ENCODE data around the gene F13A1. TPM values are rescaled to one million over a fixed set of nuclear protein-coding genes. Genes with fewer than 3 reads are reported as not detected.

Gene F13A1
- total and polyA plus RNA-seq, 8 donors, result 6.9 to 74.7 (median 35.9) TPM

- H3K9me3 ChIP-seq, result peaks cover 0 to 5% (median 0%) of the 10 kb centered on the region in 4 donors
- no peak overlapping the region for H3K27ac ChIP-seq
- no peaks in the 10 kb centered on the region for H3K4me1 ChIP-seq
- peaks cover 0 to 11% (median 0%) of the 10 kb centered on the region in 3 donors for H3K27me3 ChIP-seq
- WGBS, 5 donors, result 57 to 100% (median 77%) methylated on average over 1 of the region's 1 CpG
- intact Hi-C loops (cut with DNase I; ENCODE audit: low total_unique reads), result no loop called here
- H3K36me3 ChIP-seq, result no peaks in the 10 kb centered on the region
- DNase-seq, result no peak
- TF ChIP-seq EP300 (IDR thresholded peaks at IDR 0.05), result no peak
- TF ChIP-seq POLR2AphosphoS5 (IDR thresholded peaks at IDR 0.05), result no peak
- no peak for TF ChIP-seq POLR2A (IDR thresholded peaks at IDR 0.05)
- no peak for TF ChIP-seq CTCF (IDR thresholded peaks at IDR 0.05)
- no peak overlapping the region for H3K4me3 ChIP-seq
These were observed 125.4 kb downstream of the F13A1 start for GRCh38 chr6:6195080-6195479.

- DNase-seq, result no peak
- intact Hi-C loops (cut with DNase I; ENCODE audit: low total_unique reads), result no loop called here
- Histone ChIP-seq H3K36me3 (no peaks in the 10 kb centered on the region), H3K27ac (no peak overlapping the region), H3K27me3 (peaks cover 0 to 11% (median 0%) of the 10 kb centered on the region in 3 donors), H3K9me3 (peaks cover 0 to 5% (median 0%) of the 10 kb centered on the region in 4 donors), H3K4me3 (no peak overlapping the region), H3K4me1 (no peaks in the 10 kb centered on the region)
- TF ChIP-seq EP300 (IDR thresholded peaks at IDR 0.05) (no peak), POLR2A (IDR thresholded peaks at IDR 0.05) (no peak), POLR2AphosphoS5 (IDR thresholded peaks at IDR 0.05) (no peak)
- WGBS, 5 donors, result 77 to 93% (median 82%) methylated on average over 7 of the region's 7 CpGs
These were observed 127.2 kb downstream of the F13A1 start for GRCh38 chr6:6193221-6193745.

GRCh38 chr6:6191909-6192308 is 128.6 kb downstream of the F13A1 start:
- TF ChIP-seq POLR2AphosphoS5 (IDR thresholded peaks at IDR 0.05) (no peak), EP300 (IDR thresholded peaks at IDR 0.05) (no peak), CTCF (IDR thresholded peaks at IDR 0.05) (no peak), POLR2A (IDR thresholded peaks at IDR 0.05) (no peak)
- intact Hi-C loops (cut with DNase I; ENCODE audit: low total_unique reads), result no loop called here
- H3K36me3 ChIP-seq, result no peaks in the 10 kb centered on the region
- H3K9me3 ChIP-seq, result peaks cover 0 to 5% (median 0%) of the 10 kb centered on the region in 4 donors
- H3K27me3 ChIP-seq, result peaks cover 0 to 11% (median 0%) of the 10 kb centered on the region in 3 donors
- no peak for DNase-seq
- WGBS, 5 donors, result 69 to 91% (median 76%) methylated on average over 1 of the region's 1 CpG
- no peak overlapping the region for H3K4me3 ChIP-seq
- H3K27ac ChIP-seq, result no peak overlapping the region
- H3K4me1 ChIP-seq, result no peaks in the 10 kb centered on the region

- Histone ChIP-seq H3K36me3 (no peaks in the 10 kb centered on the region), H3K27ac (no peak overlapping the region), H3K4me3 (no peak overlapping the region), H3K9me3 (peaks cover 0 to 5% (median 0%) of the 10 kb centered on the region in 4 donors), H3K27me3 (peaks cover 0 to 11% (median 0%) of the 10 kb centered on the region in 3 donors), H3K4me1 (no peaks in the 10 kb centered on the region)
- DNase-seq, result peak in 1 of 2 donors; percentile 15
- intact Hi-C loops (cut with DNase I; ENCODE audit: low total_unique reads), result no loop called here
- 33 to 45% (median 42%) methylated on average over 2 of the region's 2 CpGs for WGBS, 5 donors
- no peak for TF ChIP-seq POLR2A (IDR thresholded peaks at IDR 0.05)
- TF ChIP-seq POLR2AphosphoS5 (IDR thresholded peaks at IDR 0.05), result no peak
- no peak for TF ChIP-seq CTCF (IDR thresholded peaks at IDR 0.05)
These were observed 129.0 kb downstream of the F13A1 start for GRCh38 chr6:6191476-6191875.

GRCh38 chr6:6180684-6181083 is 139.8 kb downstream of the F13A1 start:
- H3K4me1 ChIP-seq, result no peaks in the 10 kb centered on the region

More at GRCh38 chr6:6180684-6181083, 139.8 kb downstream of the F13A1 start:
- no peaks in the 10 kb centered on the region for H3K9me3 ChIP-seq
- no peaks in the 10 kb centered on the region for H3K36me3 ChIP-seq
- no peaks in the 10 kb centered on the region for H3K27me3 ChIP-seq
- no peak overlapping the region for H3K27ac ChIP-seq
- DNase-seq, result no peak
- 47 to 74% (median 60%) methylated on average over 2 of the region's 2 CpGs for WGBS, 5 donors
- intact Hi-C loops (cut with DNase I; ENCODE audit: low total_unique reads), result no loop called here
- TF ChIP-seq EP300 (IDR thresholded peaks at IDR 0.05), result no peak
- TF ChIP-seq POLR2A (IDR thresholded peaks at IDR 0.05), result no peak
- no peak for TF ChIP-seq CTCF (IDR thresholded peaks at IDR 0.05)
- TF ChIP-seq POLR2AphosphoS5 (IDR thresholded peaks at IDR 0.05), result no peak
- no peak overlapping the region for H3K4me3 ChIP-seq

All from stomach (tissue), 9 donors.